Endodermal cell (in vitro differentiated cells): Measurements from ENCODE around the gene PRKCE. TPM values are rescaled to one million over a fixed set of nuclear protein-coding genes. Genes with fewer than 3 reads are reported as not detected.
A peak's percentile ranks its signal among the peaks of the same experiment; 100 is the strongest.

Source experiments
- DNase-seq: peaks from one replicate; pipeline ENCODE4 v3.0.0-alpha.2; 2017
- H3K27ac ChIP-seq: 2 replicates; pipeline ENCODE4 v1.5.1; 2013; ENCODE audit warnings: mild to moderate bottlenecking, low read depth, low read length, moderate library complexity
- H3K27me3 ChIP-seq: 2 replicates; pipeline ENCODE4 v1.6.1; 2013; ENCODE audit warnings: mild to moderate bottlenecking, low read length, moderate library complexity; ENCODE audit not compliant: insufficient read depth, control insufficient read depth, poor library complexity, severe bottlenecking
- H3K36me3 ChIP-seq: 2 replicates; pipeline ENCODE4 v1.7.0; 2013; ENCODE audit warnings: mild to moderate bottlenecking, low read length, moderate library complexity; ENCODE audit not compliant: control insufficient read depth, insufficient read depth
- H3K4me1 ChIP-seq: one replicate; pipeline ENCODE4 v1.7.0; 2013; ENCODE audit warnings: low read length; ENCODE audit not compliant: control insufficient read depth, insufficient read depth
- H3K4me3 ChIP-seq: 2 replicates; pipeline ENCODE4 v1.5.1; 2013; ENCODE audit warnings: mild to moderate bottlenecking, low read length, moderate library complexity
- H3K9ac ChIP-seq: 2 replicates; pipeline ENCODE4 v1.6.1; 2013; ENCODE audit warnings: mild to moderate bottlenecking, low read length, moderate library complexity; ENCODE audit not compliant: poor library complexity, severe bottlenecking; ENCODE audit errors: extremely low read depth
- H3K9me3 ChIP-seq: 2 replicates; pipeline ENCODE4 v1.6.1; 2013; ENCODE audit warnings: mild to moderate bottlenecking, low read length, moderate library complexity; ENCODE audit not compliant: control insufficient read depth
- H3K27ac Mint-ChIP-seq: 2 replicates; pipeline ENCODE4 v1.8.0; 2020; ENCODE audit warnings: mixed read lengths
- H3K27me3 Mint-ChIP-seq: 2 replicates; pipeline ENCODE4 v1.8.0; 2021; ENCODE audit warnings: mild to moderate bottlenecking, mixed read lengths; ENCODE audit not compliant: insufficient read depth
- H3K36me3 Mint-ChIP-seq: 2 replicates; pipeline ENCODE4 v1.8.0; 2020; ENCODE audit warnings: low read depth, mixed read lengths
- H3K4me1 Mint-ChIP-seq: 2 replicates; pipeline ENCODE4 v1.8.0; 2020; ENCODE audit warnings: mixed read lengths
- H3K4me3 Mint-ChIP-seq: 2 replicates; pipeline ENCODE4 v1.8.0; 2020; ENCODE audit warnings: mild to moderate bottlenecking, moderate library complexity, mixed read lengths
- H3K9me3 Mint-ChIP-seq: 2 replicates; pipeline ENCODE4 v1.8.0; 2020; ENCODE audit warnings: mild to moderate bottlenecking, mixed read lengths
- WGBS, 2 experiments: methylation state at CpG; one replicate each; pipeline versions ENCODE4 v1.1.5 to v1.1.7; 2013; ENCODE audit warnings: missing lambda C conversion rate in 2 of 2, mixed read lengths in 1 of 2; ENCODE audit not compliant: insufficient coverage in 1 of 2, insufficient read length in 1 of 2; 5-methylcytosine and 5-hydroxymethylcytosine counted together
- total RNA-seq, 2 donors: library from RNA; stranded (reverse); fragmentation: NEBNext Ultra II Directional in 1 of 2; extraction: Animal tissue kit (Norgen Biotek cat#: 25700) in 1 of 2; gene quantifications; 2 replicates in 1 of 2; 3 replicates in 1 of 2; pipeline ENCODE4 v1.2.1, GENCODE V29; 2021
- TF ChIP-seq, protein P1 (sequence below): fragments of 200-600 bp; sonication (generic); conservative IDR thresholded peaks from 2 replicates; pipeline ENCODE4 v1.5.0; 2021; ENCODE audit warnings: antibody characterized with exemption, mild to moderate bottlenecking

The PRKCE gene
- total RNA-seq, 2 donors from 2014 or later, result 1.4 to 1.7 TPM

DNA sequence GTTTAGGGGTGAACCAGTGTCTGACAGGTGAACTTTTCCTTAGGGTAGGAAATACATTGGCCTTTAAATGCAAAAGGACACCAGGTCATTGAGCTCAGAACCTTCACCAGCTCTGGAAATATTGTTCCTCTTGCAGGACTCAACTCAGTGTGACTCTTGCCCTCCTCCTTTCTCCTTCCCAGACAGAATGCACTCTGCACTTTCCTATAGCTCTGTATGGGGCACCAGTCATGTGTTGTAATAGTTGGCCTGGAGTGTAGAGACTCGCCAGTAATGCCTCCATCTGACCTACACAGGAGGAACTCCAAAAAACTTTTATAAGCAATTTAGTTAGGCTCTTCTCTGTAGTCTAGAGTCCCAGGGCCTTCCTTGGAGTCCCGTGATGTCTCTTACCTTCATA lies 397.2 kb downstream of the PRKCE start:
- Histone ChIP-seq H3K9me3 (peaks cover 6% of the 10 kb centered on the region), H3K9ac (no peak overlapping the region), H3K36me3 (no peaks in the 10 kb centered on the region), H3K4me3 (no peak overlapping the region), H3K27me3 (no peaks in the 10 kb centered on the region), H3K4me1 (peaks cover 25% of the 10 kb centered on the region), H3K27ac (no peak overlapping the region)
- Mint-ChIP-seq H3K9me3 (peaks cover 3% of the 10 kb centered on the region), H3K27ac (no peak overlapping the region), H3K4me1 (peaks cover 44% of the 10 kb centered on the region), H3K27me3 (no peaks in the 10 kb centered on the region), H3K36me3 (peaks cover 2% of the 10 kb centered on the region), H3K4me3 (no peak overlapping the region)
- no peak for DNase-seq
- 100% methylated on average over 2 of the region's 2 CpGs for WGBS, 2 experiments
- TF ChIP-seq, protein P1, sequence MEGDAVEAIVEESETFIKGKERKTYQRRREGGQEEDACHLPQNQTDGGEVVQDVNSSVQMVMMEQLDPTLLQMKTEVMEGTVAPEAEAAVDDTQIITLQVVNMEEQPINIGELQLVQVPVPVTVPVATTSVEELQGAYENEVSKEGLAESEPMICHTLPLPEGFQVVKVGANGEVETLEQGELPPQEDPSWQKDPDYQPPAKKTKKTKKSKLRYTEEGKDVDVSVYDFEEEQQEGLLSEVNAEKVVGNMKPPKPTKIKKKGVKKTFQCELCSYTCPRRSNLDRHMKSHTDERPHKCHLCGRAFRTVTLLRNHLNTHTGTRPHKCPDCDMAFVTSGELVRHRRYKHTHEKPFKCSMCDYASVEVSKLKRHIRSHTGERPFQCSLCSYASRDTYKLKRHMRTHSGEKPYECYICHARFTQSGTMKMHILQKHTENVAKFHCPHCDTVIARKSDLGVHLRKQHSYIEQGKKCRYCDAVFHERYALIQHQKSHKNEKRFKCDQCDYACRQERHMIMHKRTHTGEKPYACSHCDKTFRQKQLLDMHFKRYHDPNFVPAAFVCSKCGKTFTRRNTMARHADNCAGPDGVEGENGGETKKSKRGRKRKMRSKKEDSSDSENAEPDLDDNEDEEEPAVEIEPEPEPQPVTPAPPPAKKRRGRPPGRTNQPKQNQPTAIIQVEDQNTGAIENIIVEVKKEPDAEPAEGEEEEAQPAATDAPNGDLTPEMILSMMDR, result no peak

DNA sequence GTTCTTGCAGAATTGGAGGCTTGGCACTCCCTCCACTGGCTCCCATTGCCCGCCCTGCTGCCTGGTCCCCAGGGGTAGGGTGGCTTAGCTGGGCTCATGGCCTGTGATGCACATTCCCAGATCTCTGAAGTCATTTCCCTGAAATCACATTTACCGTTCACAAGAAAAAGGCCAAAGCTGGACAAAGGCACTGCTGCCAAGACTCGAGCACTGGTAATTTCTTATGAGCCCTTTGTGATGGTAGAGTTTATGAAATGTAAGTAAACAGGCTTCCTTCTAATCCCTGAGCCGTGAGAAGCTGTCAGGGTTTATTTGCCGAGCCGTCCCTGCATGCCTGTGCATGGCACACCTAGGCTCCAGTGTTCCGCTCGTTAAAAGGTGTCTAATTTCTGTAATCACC lies 398.6 kb downstream of the PRKCE start:
- H3K9me3 ChIP-seq, result peaks cover 11% of the 10 kb centered on the region
- no peak overlapping the region for H3K27ac ChIP-seq
- Mint-ChIP-seq H3K36me3 (peaks cover 2% of the 10 kb centered on the region), H3K4me3 (no peak overlapping the region), H3K4me1 (peaks cover 42% of the 10 kb centered on the region), H3K27me3 (no peaks in the 10 kb centered on the region), H3K9me3 (peaks cover 12% of the 10 kb centered on the region), H3K27ac (no peak overlapping the region)
- no peak overlapping the region for H3K4me3 ChIP-seq
- TF ChIP-seq, protein P1, result no peak
- 93% methylated on average over 3 to 8 of the region's 8 CpGs for WGBS, 2 experiments
- no peak for DNase-seq
- H3K4me1 ChIP-seq, result peaks cover 29% of the 10 kb centered on the region
- H3K27me3 ChIP-seq, result no peaks in the 10 kb centered on the region
- H3K36me3 ChIP-seq, result no peaks in the 10 kb centered on the region
- no peak overlapping the region for H3K9ac ChIP-seq

DNA sequence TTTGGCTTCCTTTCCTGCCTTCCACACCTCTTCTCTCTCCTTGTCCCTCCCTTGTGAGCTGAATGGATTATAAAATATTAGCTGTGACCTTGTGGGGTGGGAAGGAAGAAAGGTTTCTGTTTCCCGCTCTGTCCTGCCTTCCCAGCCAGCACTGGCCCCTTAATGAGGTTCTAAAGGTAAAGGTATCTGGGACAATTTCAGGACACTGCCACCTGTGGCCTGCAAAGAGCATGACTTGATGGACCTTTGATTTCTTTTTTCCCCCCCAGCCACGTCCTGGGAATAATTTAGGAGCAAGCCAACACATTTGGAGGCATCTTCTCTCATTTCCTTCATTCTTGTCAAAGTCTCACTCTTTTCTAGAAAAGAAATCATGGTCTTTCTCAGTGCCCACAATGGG lies 399.0 kb downstream of the PRKCE start:
- no peak overlapping the region for H3K27ac Mint-ChIP-seq
- peaks cover 16% of the 10 kb centered on the region for H3K9me3 Mint-ChIP-seq
- no peak overlapping the region for H3K4me3 ChIP-seq
- H3K27me3 Mint-ChIP-seq, result no peaks in the 10 kb centered on the region
- peaks cover 2% of the 10 kb centered on the region for H3K36me3 Mint-ChIP-seq
- H3K27ac ChIP-seq, result no peak overlapping the region
- H3K27me3 ChIP-seq, result no peaks in the 10 kb centered on the region
- no peak overlapping the region for H3K4me3 Mint-ChIP-seq
- H3K9ac ChIP-seq, result no peak overlapping the region
- no peaks in the 10 kb centered on the region for H3K36me3 ChIP-seq
- WGBS, 2 experiments, result 78 to 83% methylated on average over 1 to 2 of the region's 2 CpGs
- peaks cover 29% of the 10 kb centered on the region for H3K4me1 ChIP-seq
- peak; percentile 58 for DNase-seq
- peaks cover 14% of the 10 kb centered on the region for H3K9me3 ChIP-seq
- TF ChIP-seq, protein P1, result peak; percentile 72
- peaks cover 38% of the 10 kb centered on the region for H3K4me1 Mint-ChIP-seq
